Stimulated activated CD4-positive, alpha-beta T cell treated with anti-CD3 and anti-CD28 coated beads, Interleukin-2, amount 100 ng/mL, for 24 hours (primary cell): Measurements from ENCODE around the gene CENPO.

Experiments used
- DNase-seq, 2 donors: peaks; one replicate each; pipeline ENCODE4 v3.0.0-alpha.2; 2020

CENPO gene, protein sequence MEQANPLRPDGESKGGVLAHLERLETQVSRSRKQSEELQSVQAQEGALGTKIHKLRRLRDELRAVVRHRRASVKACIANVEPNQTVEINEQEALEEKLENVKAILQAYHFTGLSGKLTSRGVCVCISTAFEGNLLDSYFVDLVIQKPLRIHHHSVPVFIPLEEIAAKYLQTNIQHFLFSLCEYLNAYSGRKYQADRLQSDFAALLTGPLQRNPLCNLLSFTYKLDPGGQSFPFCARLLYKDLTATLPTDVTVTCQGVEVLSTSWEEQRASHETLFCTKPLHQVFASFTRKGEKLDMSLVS

GRCh38 chr2:24792874-24793760 is at the start of gene CENPO, which contains the start of gene PTRHD1:
TSS of gene CENPO (plus strand) at chr2:24793425. CDS start at chr2:24793920, 495 bp downstream.
TSS of gene PTRHD1 (minus strand) at chr2:24793391. CDS start at chr2:24793377, 14 bp downstream.
- peak; percentile 94 to 96 for DNase-seq

DNA sequence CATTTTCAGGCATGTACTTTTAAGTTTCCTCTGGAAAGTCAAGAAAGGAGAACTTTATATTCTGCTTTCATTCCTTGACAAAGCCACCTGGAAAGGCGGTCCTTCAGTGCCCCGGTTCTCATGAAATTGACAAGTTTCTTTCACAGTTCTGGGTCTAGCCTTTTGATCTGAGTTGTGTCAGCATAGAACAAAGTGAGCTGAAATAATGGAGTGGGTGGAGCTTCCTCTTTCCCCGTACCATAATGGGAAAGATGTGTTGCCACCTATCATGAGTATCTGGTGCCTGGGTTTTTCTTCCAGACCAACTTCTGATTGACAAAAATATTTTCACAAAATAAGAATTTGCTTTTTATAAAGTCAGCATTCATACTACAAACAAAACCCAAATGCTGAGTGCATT is 49.3 kb upstream of the CENPO start:
- no peak for DNase-seq

GRCh38 chr2:24744356-24744755 is 48.9 kb upstream of the CENPO start:
- no peak for DNase-seq

DNA sequence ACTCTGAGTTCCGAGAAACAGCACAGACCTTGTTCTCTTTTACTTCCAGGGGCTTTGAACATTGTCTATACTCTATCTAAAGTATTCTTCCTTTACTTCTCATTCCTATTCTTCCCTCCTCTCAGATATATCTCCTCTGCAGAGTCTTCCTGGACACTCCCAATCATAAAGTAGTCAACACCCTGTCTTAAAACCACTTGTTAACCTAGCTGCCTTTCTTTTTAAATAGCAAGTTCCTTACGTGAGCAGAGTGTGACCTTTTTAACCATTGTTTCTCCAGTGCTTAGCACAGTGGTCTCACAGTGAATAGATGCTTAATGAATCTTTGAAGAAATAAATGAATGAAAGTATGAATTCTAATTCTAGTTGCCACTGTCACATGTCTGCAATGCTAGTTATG is 47.4 kb upstream of the CENPO start:
- no peak for DNase-seq

- DNase-seq: no peak
Observed at GRCh38 chr2:24747299-24747698, 45.9 kb upstream of the CENPO start.

GRCh38 chr2:24749069-24749691 is 44.0 kb upstream of the CENPO start:
- no peak for DNase-seq

DNA sequence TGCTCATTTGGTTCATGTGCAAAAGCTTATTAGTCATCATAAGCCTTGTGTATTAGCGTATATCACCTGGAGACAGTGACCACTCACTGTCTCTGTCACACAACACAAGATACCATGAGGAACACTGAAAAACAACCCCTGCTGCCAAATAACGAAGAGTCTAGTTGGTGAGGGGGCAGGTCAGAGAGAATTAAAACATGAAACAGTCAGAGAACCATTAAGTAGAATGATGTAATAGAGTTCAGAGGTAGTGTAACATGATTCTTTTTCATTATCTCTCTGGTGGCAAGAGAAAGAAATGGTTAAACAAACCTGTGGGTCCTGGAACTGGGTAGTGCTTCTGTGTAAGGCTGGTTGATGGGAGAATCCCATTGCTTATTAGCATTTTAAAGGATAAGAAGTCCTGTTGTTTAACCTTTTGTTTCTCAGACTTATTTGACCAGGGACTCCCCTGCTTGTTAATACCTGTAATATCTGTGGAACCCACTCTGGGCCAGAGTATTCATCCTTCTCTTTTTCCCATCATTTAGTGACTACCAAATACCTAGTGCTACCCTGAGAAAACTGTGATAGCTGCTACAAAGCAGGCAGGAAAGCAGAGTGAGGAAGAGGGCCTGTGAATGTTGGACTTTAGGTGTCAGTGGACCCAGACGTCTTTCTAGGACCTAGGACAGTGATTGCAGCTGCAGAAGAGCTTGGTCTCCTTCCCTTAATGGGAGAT is 38.1 kb upstream of the CENPO start:
- no peak for DNase-seq

DNA sequence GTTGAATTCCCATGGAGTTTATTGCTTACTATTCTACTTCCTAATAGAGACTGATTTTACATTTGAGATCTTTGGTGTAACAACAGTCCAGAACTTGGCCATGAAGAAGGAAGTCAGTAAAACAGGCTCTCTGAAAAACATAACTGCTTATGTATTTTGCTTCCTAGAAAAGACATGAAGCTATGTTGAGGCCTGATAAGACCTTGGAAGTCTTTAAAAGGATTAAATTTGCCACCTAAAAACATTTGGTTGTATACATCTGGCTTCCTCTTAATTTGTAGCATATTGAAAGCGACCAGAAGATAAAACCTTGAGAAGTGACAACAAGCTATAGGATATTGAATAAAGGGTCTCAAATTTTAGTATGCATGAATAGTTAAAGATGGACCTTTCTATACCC is 36.4 kb upstream of the CENPO start:
- DNase-seq: no peak

DNA sequence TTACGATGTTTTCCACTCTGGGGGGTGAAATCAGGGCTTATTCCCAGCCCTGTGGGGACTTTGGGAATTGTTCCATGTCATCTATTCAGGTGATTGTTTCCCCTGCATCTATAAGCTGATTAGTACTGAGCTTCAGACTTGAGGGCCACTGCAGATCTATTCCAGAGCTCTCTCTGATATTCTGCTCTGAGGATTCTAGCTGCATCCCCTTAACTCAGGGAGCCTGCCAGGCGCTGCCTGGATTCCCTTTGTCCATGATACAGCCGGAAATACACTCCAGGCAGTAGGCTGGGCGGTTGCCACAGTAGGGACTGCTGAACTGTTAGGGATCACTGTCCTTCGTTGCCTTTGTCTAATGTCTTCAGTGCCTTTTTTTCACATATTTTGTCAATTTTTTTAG is 31.4 kb upstream of the CENPO start:
- no peak for DNase-seq

- DNase-seq: no peak
Observed at GRCh38 chr2:24762518-24762917, 30.7 kb upstream of the CENPO start.

- no peak for DNase-seq
Observed at GRCh38 chr2:24763843-24764242, 29.4 kb upstream of the CENPO start.

DNA sequence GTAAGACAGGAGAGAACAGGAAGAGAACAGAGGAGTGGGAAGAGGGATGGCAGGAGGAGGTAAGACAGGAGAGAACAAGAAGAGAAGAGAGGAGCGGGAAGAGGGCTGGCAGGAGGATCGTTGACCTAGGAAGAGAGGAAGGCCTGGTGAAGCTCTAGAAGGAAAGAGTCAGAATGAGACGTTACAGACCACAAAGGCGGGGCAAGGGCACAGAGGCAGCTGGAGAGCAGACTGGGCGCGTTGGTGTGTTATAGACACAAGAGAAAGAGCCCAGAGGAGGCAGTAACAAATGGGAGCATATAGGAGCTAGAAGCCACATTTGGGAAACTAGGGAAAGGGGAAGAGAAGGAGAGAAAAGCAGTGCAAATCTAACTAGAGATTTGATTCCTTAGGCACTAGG is 26.6 kb upstream of the CENPO start:
- peak in 1 of 2 donors; percentile 7 for DNase-seq

DNA sequence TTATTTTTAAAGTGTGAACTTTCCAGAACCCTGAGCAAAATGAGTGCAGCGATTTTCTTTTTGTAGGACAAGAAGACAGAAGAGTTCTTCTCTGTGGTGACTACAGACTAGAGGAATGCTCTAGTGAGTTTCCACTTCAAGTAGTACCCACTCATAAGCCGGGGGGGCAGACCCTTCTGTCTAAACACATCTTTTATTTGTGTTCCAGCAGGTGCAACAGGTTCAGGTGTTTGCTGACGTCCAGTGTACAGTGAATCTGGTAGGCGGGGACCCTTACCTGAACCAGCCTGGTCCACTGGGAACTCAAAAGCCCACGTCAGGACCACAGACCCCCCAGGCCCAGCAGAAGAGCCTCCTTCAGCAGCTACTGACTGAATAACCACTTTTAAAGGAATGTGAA is 25.2 kb upstream of the CENPO start:
- DNase-seq: no peak

GRCh38 chr2:24768601-24769000 is 24.6 kb upstream of the CENPO start:
- no peak for DNase-seq

GRCh38 chr2:24771061-24771460 is 22.2 kb upstream of the CENPO start:
- DNase-seq: no peak

- no peak for DNase-seq
Observed at GRCh38 chr2:24771764-24772586, 21.2 kb upstream of the CENPO start.

DNA sequence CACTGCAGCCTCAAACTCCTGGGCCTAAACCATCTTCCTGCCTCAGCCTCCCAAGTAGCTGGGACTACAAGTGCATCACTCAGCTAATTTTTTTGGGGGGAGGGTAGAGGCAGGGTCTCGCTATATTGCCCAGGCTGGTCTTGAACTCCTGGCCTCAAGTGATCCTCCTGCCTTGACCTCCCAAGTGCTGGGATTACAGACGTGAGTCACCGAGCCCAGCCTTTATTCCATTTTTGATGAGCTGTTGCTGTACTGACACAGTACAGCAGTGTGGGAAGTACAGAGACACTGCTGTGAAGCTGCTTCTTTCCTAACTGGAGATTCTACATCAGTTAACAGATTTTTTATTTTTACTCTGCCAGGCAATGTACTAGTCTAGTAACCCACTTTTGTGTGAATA is 18.9 kb upstream of the CENPO start:
- DNase-seq: no peak

DNA sequence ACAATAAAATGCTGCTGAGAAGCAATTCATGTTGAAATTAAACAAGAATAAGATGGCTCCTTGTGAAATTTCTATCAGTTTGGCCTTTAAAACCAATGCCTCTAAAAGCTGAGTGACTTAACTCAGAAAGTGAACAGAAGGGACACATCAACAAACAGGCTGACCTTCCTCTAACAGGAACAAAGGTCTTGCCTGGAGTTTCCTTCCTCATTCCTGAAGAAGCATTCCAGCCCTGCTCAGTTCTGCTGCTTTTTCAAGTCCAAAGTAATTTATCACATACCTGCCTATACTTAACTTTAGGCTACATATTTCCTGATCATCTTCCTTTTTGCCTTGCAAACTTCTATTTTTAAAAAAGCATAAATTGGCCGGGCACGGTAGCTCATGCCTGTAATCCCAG is 14.1 kb upstream of the CENPO start:
- DNase-seq: no peak

DNA sequence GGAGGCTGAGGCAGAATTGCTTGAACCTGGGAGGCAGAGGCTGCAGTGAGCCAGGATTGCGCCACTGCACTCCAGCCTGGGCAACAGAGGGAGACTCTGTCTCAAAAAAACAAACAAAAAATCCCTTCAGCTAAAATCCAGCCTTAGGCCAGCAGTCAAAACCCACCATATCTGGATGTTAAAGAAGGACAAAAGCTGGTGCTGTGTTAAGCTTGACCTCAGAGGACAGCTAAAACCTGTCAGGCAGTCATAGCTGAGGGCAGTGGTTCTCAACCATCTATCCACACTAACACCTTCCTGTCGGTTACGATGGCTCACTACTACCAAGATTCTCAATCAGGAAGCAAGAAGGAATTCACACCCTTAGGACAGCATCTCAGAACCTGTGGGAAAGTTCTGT is 9.6 kb upstream of the CENPO start:
- no peak for DNase-seq

DNA sequence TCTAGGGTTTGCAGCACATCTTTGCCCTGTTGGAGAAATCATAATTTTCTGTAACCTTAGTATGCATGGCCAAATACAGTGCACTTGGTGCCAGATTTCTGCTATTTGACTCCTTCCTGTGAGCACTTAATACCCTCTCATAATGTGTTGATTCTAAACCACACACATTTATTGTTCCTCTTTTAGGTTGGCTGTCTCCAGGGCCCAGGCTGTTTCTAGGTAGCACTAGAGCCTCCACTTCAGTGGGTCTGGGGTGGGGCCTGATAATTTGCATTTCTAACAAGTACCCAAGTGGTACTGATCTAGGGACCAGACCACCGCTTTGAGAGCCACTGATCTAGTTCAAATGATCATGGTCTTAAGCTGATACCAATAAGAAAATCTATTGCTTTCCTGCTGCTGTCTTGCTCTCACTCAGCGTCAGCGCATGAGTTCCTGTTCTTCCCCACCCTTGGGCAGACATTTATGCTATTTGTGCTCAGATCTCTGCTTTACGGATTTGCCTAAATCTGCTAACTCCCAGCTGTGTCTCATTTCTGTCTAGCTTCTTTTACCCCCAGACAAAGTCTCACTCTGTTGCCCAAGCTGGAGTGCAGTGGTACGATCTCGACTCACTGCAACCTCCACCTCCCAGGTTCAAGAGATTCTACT is 7.4 kb upstream of the CENPO start:
- DNase-seq: no peak

GRCh38 chr2:24787532-24787931 is 5.7 kb upstream of the CENPO start:
- DNase-seq: no peak

- no peak for DNase-seq
Observed at GRCh38 chr2:24788816-24789215, 4.4 kb upstream of the CENPO start.
